Neural cell (in vitro differentiated cells): Measurements from ENCODE around the gene RBKS. TPM values are rescaled to one million over a fixed set of nuclear protein-coding genes. Genes with fewer than 3 reads are reported as not detected.

Experiments used
- H2AFZ ChIP-seq: fragments of 200-600, 300-800 bp; sonication (generic), shearing (Covaris generic); 2 replicates; pipeline ENCODE4 v1.6.0; 2014; ENCODE audit warnings: low read depth, mild to moderate bottlenecking, antibody characterized with exemption, low read length, moderate library complexity
- H3F3A ChIP-seq: fragments of 200-600 bp; shearing (Covaris generic); 2 replicates; pipeline ENCODE4 v1.6.1; 2016; ENCODE audit warnings: mild to moderate bottlenecking, moderate library complexity, mixed read lengths, antibody characterized with exemption, low read length; ENCODE audit not compliant: insufficient read depth, poor library complexity, severe bottlenecking
- H3K27ac ChIP-seq: fragments of 200-600, 300-800 bp; sonication (generic), shearing (Covaris generic); 2 replicates; pipeline ENCODE4 v1.5.1; 2014; ENCODE audit warnings: mild to moderate bottlenecking, low read length, moderate library complexity
- H3K27me3 ChIP-seq: fragments of 300-800, 200-600 bp; sonication (generic), shearing (Covaris generic); 2 replicates; pipeline ENCODE4 v1.6.0; 2014; ENCODE audit warnings: mild to moderate bottlenecking, low read depth, low read length, moderate library complexity; ENCODE audit not compliant: insufficient read depth
- H3K36me3 ChIP-seq: fragments of 300-800, 200-600 bp; sonication (generic), shearing (Covaris generic); 2 replicates; pipeline ENCODE4 v1.5.1; 2014; ENCODE audit warnings: mild to moderate bottlenecking, antibody characterized with exemption, low read length, moderate library complexity; ENCODE audit not compliant: insufficient read depth
- H3K4me2 ChIP-seq: fragments of 300-800, 200-600 bp; sonication (generic), shearing (Covaris generic); 2 replicates; pipeline ENCODE4 v1.6.0; 2014; ENCODE audit warnings: mild to moderate bottlenecking, low read length
- H3K4me3 ChIP-seq: fragments of 300-800, 200-600 bp; sonication (generic), shearing (Covaris generic); 2 replicates; pipeline ENCODE4 v1.5.1; 2014; ENCODE audit warnings: mild to moderate bottlenecking, low read length, moderate library complexity
- H3K79me2 ChIP-seq: fragments of 200-600 bp; shearing (Covaris generic); replicated peaks from 2 replicates; pipeline ENCODE4 v1.6.0; 2014; ENCODE audit warnings: mild to moderate bottlenecking, low read length, moderate library complexity; ENCODE audit not compliant: insufficient read depth
- H3K9ac ChIP-seq: fragments of 300-800, 200-600 bp; sonication (generic), shearing (Covaris generic); 2 replicates; pipeline ENCODE4 v1.6.1; 2016; ENCODE audit warnings: mild to moderate bottlenecking, low read length, mixed read lengths
- H3K9me2 ChIP-seq: fragments of 200-600 bp; shearing (Covaris generic); 2 replicates; pipeline ENCODE4 v1.6.1; 2016; ENCODE audit warnings: mild to moderate bottlenecking, low read length, mixed read lengths; ENCODE audit not compliant: insufficient read depth
- H3K9me3 ChIP-seq: fragments of 200-600, 300-800 bp; sonication (generic), shearing (Covaris generic); 2 replicates; pipeline ENCODE4 v1.6.1; 2016; ENCODE audit warnings: mild to moderate bottlenecking, mixed run types, low read length, moderate library complexity, mixed read lengths
- H4K20me1 ChIP-seq: fragments of 200-600 bp; shearing (Covaris generic); 2 replicates; pipeline ENCODE4 v1.6.1; 2016; ENCODE audit warnings: mild to moderate bottlenecking, mixed run types; ENCODE audit not compliant: insufficient read depth
- CTCF ChIP-seq: fragments of 450-650 bp; IDR thresholded peaks from 2 replicates; pipeline ENCODE4 v1.5.1; 2014; ENCODE audit warnings: antibody characterized with exemption, mild to moderate bottlenecking, moderate library complexity; ENCODE audit not compliant: poor library complexity, severe bottlenecking
- EP300 ChIP-seq: fragments of 450-650 bp; conservative IDR thresholded peaks from 2 replicates; pipeline ENCODE4 v1.6.1; 2014; ENCODE audit warnings: antibody characterized with exemption, mild to moderate bottlenecking, moderate library complexity; ENCODE audit not compliant: poor library complexity, severe bottlenecking
- EZH2 ChIP-seq: fragments of 200-600, 300-800 bp; shearing (Covaris generic), sonication (generic); IDR thresholded peaks from 2 replicates; pipeline ENCODE4 v1.6.1; 2014; ENCODE audit warnings: antibody characterized with exemption, low read length, borderline replicate concordance, mild to moderate bottlenecking; ENCODE audit not compliant: insufficient read depth, poor library complexity, severe bottlenecking
- MXI1 ChIP-seq: fragments of 450-650 bp; conservative IDR thresholded peaks from 2 replicates; pipeline ENCODE4 v1.6.1; 2014; ENCODE audit warnings: antibody characterized with exemption, mild to moderate bottlenecking; ENCODE audit not compliant: poor library complexity, severe bottlenecking
- POLR2AphosphoS5 ChIP-seq: IDR thresholded peaks from 2 replicates; pipeline ENCODE4 v1.6.1; 2012
- RAD21 ChIP-seq: fragments of 450-650 bp; conservative IDR thresholded peaks from 2 replicates; pipeline ENCODE4 v1.6.1; 2014; ENCODE audit warnings: antibody characterized with exemption, mild to moderate bottlenecking, moderate library complexity
- SMC3 ChIP-seq: fragments of 450-650 bp; conservative IDR thresholded peaks from 2 replicates; pipeline ENCODE4 v1.6.1; 2014; ENCODE audit warnings: antibody characterized with exemption, mild to moderate bottlenecking, moderate library complexity; ENCODE audit not compliant: poor library complexity
- TAF1 ChIP-seq: IDR thresholded peaks from 2 replicates; pipeline ENCODE4 v1.6.1; 2012; ENCODE audit warnings: low read depth
- polyA plus RNA-seq: library from polyadenylated mRNA; depleted of rRNA; stranded (reverse); fragments of >200 nt; gene quantifications from 2 replicates; pipeline ENCODE4 v1.2.3, GENCODE V29; 2014
- TF ChIP-seq, protein P1 (sequence below): IDR thresholded peaks from 2 replicates; pipeline ENCODE4 v1.6.1; 2012; ENCODE audit warnings: borderline replicate concordance

The RBKS gene
- polyA plus RNA-seq, 1 donor from 2014 or later: 5.4 TPM

GRCh38 chr2:27771202-27771547 is 119.0 kb downstream of the RBKS start:
- H3K27me3 ChIP-seq: no peaks in the 10 kb centered on the region
- H3K9ac ChIP-seq: peak overlapping the region; percentile 83
- peak overlapping the region; percentile 86 for H3K27ac ChIP-seq

GRCh38 chr2:27766287-27766661 is 123.9 kb downstream of the RBKS start:
- TF ChIP-seq SMC3: no peak
- TF ChIP-seq TAF1: no peak
- no peak for TF ChIP-seq POLR2AphosphoS5
- TF ChIP-seq, protein P1, sequence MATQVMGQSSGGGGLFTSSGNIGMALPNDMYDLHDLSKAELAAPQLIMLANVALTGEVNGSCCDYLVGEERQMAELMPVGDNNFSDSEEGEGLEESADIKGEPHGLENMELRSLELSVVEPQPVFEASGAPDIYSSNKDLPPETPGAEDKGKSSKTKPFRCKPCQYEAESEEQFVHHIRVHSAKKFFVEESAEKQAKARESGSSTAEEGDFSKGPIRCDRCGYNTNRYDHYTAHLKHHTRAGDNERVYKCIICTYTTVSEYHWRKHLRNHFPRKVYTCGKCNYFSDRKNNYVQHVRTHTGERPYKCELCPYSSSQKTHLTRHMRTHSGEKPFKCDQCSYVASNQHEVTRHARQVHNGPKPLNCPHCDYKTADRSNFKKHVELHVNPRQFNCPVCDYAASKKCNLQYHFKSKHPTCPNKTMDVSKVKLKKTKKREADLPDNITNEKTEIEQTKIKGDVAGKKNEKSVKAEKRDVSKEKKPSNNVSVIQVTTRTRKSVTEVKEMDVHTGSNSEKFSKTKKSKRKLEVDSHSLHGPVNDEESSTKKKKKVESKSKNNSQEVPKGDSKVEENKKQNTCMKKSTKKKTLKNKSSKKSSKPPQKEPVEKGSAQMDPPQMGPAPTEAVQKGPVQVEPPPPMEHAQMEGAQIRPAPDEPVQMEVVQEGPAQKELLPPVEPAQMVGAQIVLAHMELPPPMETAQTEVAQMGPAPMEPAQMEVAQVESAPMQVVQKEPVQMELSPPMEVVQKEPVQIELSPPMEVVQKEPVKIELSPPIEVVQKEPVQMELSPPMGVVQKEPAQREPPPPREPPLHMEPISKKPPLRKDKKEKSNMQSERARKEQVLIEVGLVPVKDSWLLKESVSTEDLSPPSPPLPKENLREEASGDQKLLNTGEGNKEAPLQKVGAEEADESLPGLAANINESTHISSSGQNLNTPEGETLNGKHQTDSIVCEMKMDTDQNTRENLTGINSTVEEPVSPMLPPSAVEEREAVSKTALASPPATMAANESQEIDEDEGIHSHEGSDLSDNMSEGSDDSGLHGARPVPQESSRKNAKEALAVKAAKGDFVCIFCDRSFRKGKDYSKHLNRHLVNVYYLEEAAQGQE: no peak
- no peak for TF ChIP-seq RAD21
- no peak for TF ChIP-seq MXI1
- no peak for TF ChIP-seq CTCF
- TF ChIP-seq EP300: no peak
- TF ChIP-seq EZH2: no peak
- Histone ChIP-seq H3K4me3 (no peak overlapping the region), H3K79me2 (no peaks in the 10 kb centered on the region), H3K4me2 (no peak overlapping the region), H3F3A (no peaks in the 10 kb centered on the region), H2AFZ (no peak overlapping the region), H4K20me1 (no peaks in the 10 kb centered on the region), H3K9ac (no peak overlapping the region), H3K9me3 (no peaks in the 10 kb centered on the region), H3K36me3 (no peaks in the 10 kb centered on the region), H3K27me3 (no peaks in the 10 kb centered on the region), H3K9me2 (no peaks in the 10 kb centered on the region), H3K27ac (no peak overlapping the region)

More at GRCh38 chr2:27771202-27771547, 119.0 kb downstream of the RBKS start:
- H3K4me3 ChIP-seq: peak overlapping the region; percentile 78
- peak overlapping the region; percentile 82 for H3K4me2 ChIP-seq
- H3K9me3 ChIP-seq: no peaks in the 10 kb centered on the region
- H3F3A ChIP-seq: no peaks in the 10 kb centered on the region
- H4K20me1 ChIP-seq: no peaks in the 10 kb centered on the region
- H3K79me2 ChIP-seq: peaks cover 31% of the 10 kb centered on the region
- H3K9me2 ChIP-seq: no peaks in the 10 kb centered on the region
- TF ChIP-seq TAF1: no peak
- TF ChIP-seq, protein P1: no peak
- TF ChIP-seq MXI1: no peak
- no peak for TF ChIP-seq EP300
- no peak for TF ChIP-seq CTCF
- TF ChIP-seq EZH2: no peak
- TF ChIP-seq POLR2AphosphoS5: no peak
- TF ChIP-seq RAD21: no peak
- TF ChIP-seq SMC3: no peak
- H3K36me3 ChIP-seq: peaks cover 5% of the 10 kb centered on the region
- peak overlapping the region; percentile 96 for H2AFZ ChIP-seq
